ENCODE measurements around the gene GRAMD4. TPM values are rescaled to one million over a fixed set of nuclear protein-coding genes. Genes with fewer than 3 reads are reported as not detected.

The GRAMD4 gene
- total and polyA plus RNA-seq, 4 donors: 25.1 to 42.5 (median 39.5) TPM

GRCh38 chr22:46576556-46577367 is 43.4 kb upstream of the GRAMD4 start:
- peaks cover 4% of the 10 kb centered on the region for H3K36me3 ChIP-seq (ENCODE audit: control insufficient read depth, insufficient read depth, low read length)
- H3K27me3 ChIP-seq (ENCODE audit: control insufficient read depth, insufficient read depth, low read length): no peaks in the 10 kb centered on the region
- H3K4me1 ChIP-seq (ENCODE audit: control insufficient read depth, insufficient read depth, low read length): peaks cover 55% of the 10 kb centered on the region
- peak overlapping the region; percentile 55 for H3K4me3 ChIP-seq (ENCODE audit: low read depth, low read length)
- H3K9me3 ChIP-seq (ENCODE audit: control insufficient read depth, insufficient read depth, low read length): no peaks in the 10 kb centered on the region
- under 1% methylated on average over 140 of the region's 142 CpGs for WGBS (ENCODE audit: insufficient coverage)
- peak in 2 of 6 donors; percentile 87 to 91 for DNase-seq (ENCODE audit: low read depth in 4 of 6, low spot score in 6 of 6)
- H3K27ac ChIP-seq (ENCODE audit: low read depth, low read length): no peak overlapping the region

GRCh38 chr22:46577368-46578249 is 42.6 kb upstream of the GRAMD4 start:
- peak overlapping the region; percentile 55 for H3K4me3 ChIP-seq (ENCODE audit: low read depth, low read length)
- peaks cover 63% of the 10 kb centered on the region for H3K4me1 ChIP-seq (ENCODE audit: control insufficient read depth, insufficient read depth, low read length)
- DNase-seq (ENCODE audit: low read depth in 4 of 6, low spot score in 6 of 6): peak in 2 of 6 donors; percentile 23 to 55
- WGBS (ENCODE audit: insufficient coverage): 2% methylated on average over 63 of the region's 65 CpGs
- H3K27me3 ChIP-seq (ENCODE audit: control insufficient read depth, insufficient read depth, low read length): no peaks in the 10 kb centered on the region
- peaks cover 10% of the 10 kb centered on the region for H3K36me3 ChIP-seq (ENCODE audit: control insufficient read depth, insufficient read depth, low read length)
- no peaks in the 10 kb centered on the region for H3K9me3 ChIP-seq (ENCODE audit: control insufficient read depth, insufficient read depth, low read length)
- H3K27ac ChIP-seq (ENCODE audit: low read depth, low read length): peak overlapping the region; percentile 0

- peak overlapping the region; percentile 26 for H3K27ac ChIP-seq (ENCODE audit: low read depth, low read length)
- 53% methylated on average over 9 of the region's 9 CpGs for WGBS (ENCODE audit: insufficient coverage)
- H3K4me3 ChIP-seq (ENCODE audit: low read depth, low read length): peak overlapping the region; percentile 55
- H3K27me3 ChIP-seq (ENCODE audit: control insufficient read depth, insufficient read depth, low read length): no peaks in the 10 kb centered on the region
- H3K36me3 ChIP-seq (ENCODE audit: control insufficient read depth, insufficient read depth, low read length): peaks cover 10% of the 10 kb centered on the region
- H3K9me3 ChIP-seq (ENCODE audit: control insufficient read depth, insufficient read depth, low read length): no peaks in the 10 kb centered on the region
- H3K4me1 ChIP-seq (ENCODE audit: control insufficient read depth, insufficient read depth, low read length): peaks cover 63% of the 10 kb centered on the region
- DNase-seq (ENCODE audit: low read depth in 4 of 6, low spot score in 6 of 6): no peak
These were observed 41.8 kb upstream of the GRAMD4 start for GRCh38 chr22:46578251-46578823.

GRCh38 chr22:46578824-46579561 is 41.2 kb upstream of the GRAMD4 start:
- Histone ChIP-seq H3K27me3 (ENCODE audit: control insufficient read depth, insufficient read depth, low read length) (no peaks in the 10 kb centered on the region), H3K36me3 (ENCODE audit: control insufficient read depth, insufficient read depth, low read length) (peaks cover 10% of the 10 kb centered on the region), H3K4me3 (ENCODE audit: low read depth, low read length) (no peak overlapping the region), H3K27ac (ENCODE audit: low read depth, low read length) (peak overlapping the region; percentile 27), H3K9me3 (ENCODE audit: control insufficient read depth, insufficient read depth, low read length) (no peaks in the 10 kb centered on the region), H3K4me1 (ENCODE audit: control insufficient read depth, insufficient read depth, low read length) (peaks cover 68% of the 10 kb centered on the region)
- peak in 2 of 6 donors; percentile 56 to 67 for DNase-seq (ENCODE audit: low read depth in 4 of 6, low spot score in 6 of 6)
- 37% methylated on average over 9 of the region's 15 CpGs for WGBS (ENCODE audit: insufficient coverage)

- H3K4me3 ChIP-seq (ENCODE audit: low read depth, low read length): no peak overlapping the region
- H3K9me3 ChIP-seq (ENCODE audit: control insufficient read depth, insufficient read depth, low read length): no peaks in the 10 kb centered on the region
- no peaks in the 10 kb centered on the region for H3K27me3 ChIP-seq (ENCODE audit: control insufficient read depth, insufficient read depth, low read length)
- H3K27ac ChIP-seq (ENCODE audit: low read depth, low read length): peak overlapping the region; percentile 27
- 84% methylated on average over 14 of the region's 14 CpGs for WGBS (ENCODE audit: insufficient coverage)
- DNase-seq (ENCODE audit: low read depth in 4 of 6, low spot score in 6 of 6): no peak
- peaks cover 77% of the 10 kb centered on the region for H3K4me1 ChIP-seq (ENCODE audit: control insufficient read depth, insufficient read depth, low read length)
- H3K36me3 ChIP-seq (ENCODE audit: control insufficient read depth, insufficient read depth, low read length): peaks cover 13% of the 10 kb centered on the region
These were observed 40.3 kb upstream of the GRAMD4 start for GRCh38 chr22:46579751-46580449.

GRCh38 chr22:46580940-46581537 is 39.1 kb upstream of the GRAMD4 start:
- Histone ChIP-seq H3K4me1 (ENCODE audit: control insufficient read depth, insufficient read depth, low read length) (peaks cover 82% of the 10 kb centered on the region), H3K27me3 (ENCODE audit: control insufficient read depth, insufficient read depth, low read length) (no peaks in the 10 kb centered on the region), H3K9me3 (ENCODE audit: control insufficient read depth, insufficient read depth, low read length) (no peaks in the 10 kb centered on the region), H3K4me3 (ENCODE audit: low read depth, low read length) (no peak overlapping the region), H3K36me3 (ENCODE audit: control insufficient read depth, insufficient read depth, low read length) (peaks cover 21% of the 10 kb centered on the region), H3K27ac (ENCODE audit: low read depth, low read length) (no peak overlapping the region)
- no peak for DNase-seq (ENCODE audit: low read depth in 4 of 6, low spot score in 6 of 6)
- 81% methylated on average over 6 of the region's 13 CpGs for WGBS (ENCODE audit: insufficient coverage)

GRCh38 chr22:46581538-46582244 is 38.5 kb upstream of the GRAMD4 start:
- Histone ChIP-seq H3K4me3 (ENCODE audit: low read depth, low read length) (no peak overlapping the region), H3K36me3 (ENCODE audit: control insufficient read depth, insufficient read depth, low read length) (peaks cover 27% of the 10 kb centered on the region), H3K4me1 (ENCODE audit: control insufficient read depth, insufficient read depth, low read length) (peaks cover 84% of the 10 kb centered on the region), H3K27ac (ENCODE audit: low read depth, low read length) (no peak overlapping the region), H3K9me3 (ENCODE audit: control insufficient read depth, insufficient read depth, low read length) (no peaks in the 10 kb centered on the region), H3K27me3 (ENCODE audit: control insufficient read depth, insufficient read depth, low read length) (no peaks in the 10 kb centered on the region)
- no peak for DNase-seq (ENCODE audit: low read depth in 4 of 6, low spot score in 6 of 6)
- 78% methylated on average over 14 of the region's 14 CpGs for WGBS (ENCODE audit: insufficient coverage)

- WGBS (ENCODE audit: insufficient coverage): 74% methylated on average over 11 of the region's 14 CpGs
- peaks cover 91% of the 10 kb centered on the region for H3K4me1 ChIP-seq (ENCODE audit: control insufficient read depth, insufficient read depth, low read length)
- no peak overlapping the region for H3K27ac ChIP-seq (ENCODE audit: low read depth, low read length)
- DNase-seq (ENCODE audit: low read depth in 4 of 6, low spot score in 6 of 6): no peak
- no peak overlapping the region for H3K4me3 ChIP-seq (ENCODE audit: low read depth, low read length)
- H3K36me3 ChIP-seq (ENCODE audit: control insufficient read depth, insufficient read depth, low read length): peaks cover 28% of the 10 kb centered on the region
- H3K27me3 ChIP-seq (ENCODE audit: control insufficient read depth, insufficient read depth, low read length): no peaks in the 10 kb centered on the region
- H3K9me3 ChIP-seq (ENCODE audit: control insufficient read depth, insufficient read depth, low read length): no peaks in the 10 kb centered on the region
These were observed 37.8 kb upstream of the GRAMD4 start for GRCh38 chr22:46582281-46582933.
